Measurements from ENCODE around the gene FAAH.

The FAAH gene

DNA sequence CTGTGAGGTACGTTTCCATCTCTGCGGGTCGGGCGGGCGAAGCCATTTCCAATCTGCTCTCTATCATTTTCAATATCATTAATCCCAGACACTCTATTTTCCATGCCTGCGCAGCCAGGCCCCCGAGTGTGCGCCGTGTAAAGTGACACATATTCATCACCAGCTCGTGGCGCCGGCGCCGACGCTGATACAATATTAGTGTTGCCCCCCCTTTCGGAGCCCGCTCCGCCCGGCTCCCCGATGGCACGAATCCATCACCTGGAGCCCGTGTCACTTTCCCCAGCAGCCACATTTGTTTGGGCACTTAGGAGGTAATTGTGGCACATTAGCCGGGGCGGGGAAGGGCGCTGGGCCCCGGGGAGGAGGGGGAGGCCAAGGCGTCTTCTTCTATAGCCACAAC, 61.8 kb downstream of the FAAH start:
- DNase-seq (ENCODE audit: low read depth) = no peak
- H3K4me3 ChIP-seq (ENCODE audit: low read depth, low read length) = no peak overlapping the region
- TF ChIP-seq, protein P1, sequence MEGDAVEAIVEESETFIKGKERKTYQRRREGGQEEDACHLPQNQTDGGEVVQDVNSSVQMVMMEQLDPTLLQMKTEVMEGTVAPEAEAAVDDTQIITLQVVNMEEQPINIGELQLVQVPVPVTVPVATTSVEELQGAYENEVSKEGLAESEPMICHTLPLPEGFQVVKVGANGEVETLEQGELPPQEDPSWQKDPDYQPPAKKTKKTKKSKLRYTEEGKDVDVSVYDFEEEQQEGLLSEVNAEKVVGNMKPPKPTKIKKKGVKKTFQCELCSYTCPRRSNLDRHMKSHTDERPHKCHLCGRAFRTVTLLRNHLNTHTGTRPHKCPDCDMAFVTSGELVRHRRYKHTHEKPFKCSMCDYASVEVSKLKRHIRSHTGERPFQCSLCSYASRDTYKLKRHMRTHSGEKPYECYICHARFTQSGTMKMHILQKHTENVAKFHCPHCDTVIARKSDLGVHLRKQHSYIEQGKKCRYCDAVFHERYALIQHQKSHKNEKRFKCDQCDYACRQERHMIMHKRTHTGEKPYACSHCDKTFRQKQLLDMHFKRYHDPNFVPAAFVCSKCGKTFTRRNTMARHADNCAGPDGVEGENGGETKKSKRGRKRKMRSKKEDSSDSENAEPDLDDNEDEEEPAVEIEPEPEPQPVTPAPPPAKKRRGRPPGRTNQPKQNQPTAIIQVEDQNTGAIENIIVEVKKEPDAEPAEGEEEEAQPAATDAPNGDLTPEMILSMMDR (IDR thresholded peaks at IDR 0.05; ENCODE audit: low read depth, low read length, missing control alignments) = no peak

DNA sequence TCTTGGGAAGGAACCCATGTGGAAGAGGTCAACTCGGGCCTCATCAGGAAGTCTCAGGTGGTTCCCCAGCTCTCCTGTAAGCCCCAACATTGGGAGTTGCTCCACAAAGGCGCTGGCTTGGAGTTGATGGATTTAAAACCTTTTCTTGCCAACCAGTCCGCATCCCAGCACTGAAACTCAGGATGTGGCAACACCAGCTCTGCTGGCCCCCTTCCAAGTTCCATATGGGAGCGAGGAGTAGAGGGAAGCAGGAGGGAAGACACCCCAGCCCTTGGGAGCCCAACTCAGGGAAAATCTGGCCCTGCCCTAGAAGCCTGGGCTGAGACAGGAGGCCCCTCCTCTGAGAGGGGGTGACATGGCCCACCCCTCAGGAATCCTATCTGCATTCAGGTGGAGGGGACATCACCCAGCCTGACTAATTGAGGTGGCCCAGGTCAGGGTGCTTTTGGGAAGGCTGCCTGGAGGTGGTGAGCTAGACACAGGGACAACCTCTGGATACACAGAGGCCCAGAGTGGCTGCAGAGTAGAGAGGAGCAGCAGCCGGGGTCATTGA, 62.4 kb downstream of the FAAH start:
- no peak overlapping the region for H3K4me3 ChIP-seq (ENCODE audit: low read depth, low read length)
- no peak for DNase-seq (ENCODE audit: low read depth)
- TF ChIP-seq, protein P1 (IDR thresholded peaks at IDR 0.05; ENCODE audit: low read depth, low read length, missing control alignments) = no peak

DNA sequence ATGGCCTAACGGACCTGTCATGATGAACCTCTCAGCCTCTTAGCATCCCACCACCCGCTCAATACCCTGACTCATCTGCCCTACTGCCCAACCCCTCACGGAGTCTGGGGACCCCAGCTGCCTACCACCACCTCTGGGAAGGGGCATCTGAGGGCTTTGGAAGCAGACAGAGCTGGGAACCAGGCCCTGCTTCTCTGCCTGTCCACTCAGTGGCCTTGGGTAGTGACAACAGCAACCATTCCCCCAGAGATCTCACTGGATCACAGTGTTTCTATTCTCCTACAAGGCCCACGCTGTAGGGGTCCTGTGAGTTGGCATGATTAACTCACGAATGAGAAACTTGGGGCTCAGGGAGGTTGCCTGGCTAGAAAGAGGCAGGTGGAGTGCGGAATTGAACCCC, 63.1 kb downstream of the FAAH start:
- no peak for DNase-seq (ENCODE audit: low read depth)
- no peak overlapping the region for H3K4me3 ChIP-seq (ENCODE audit: low read depth, low read length)
- TF ChIP-seq, protein P1 (IDR thresholded peaks at IDR 0.05; ENCODE audit: low read depth, low read length, missing control alignments) = no peak

DNA sequence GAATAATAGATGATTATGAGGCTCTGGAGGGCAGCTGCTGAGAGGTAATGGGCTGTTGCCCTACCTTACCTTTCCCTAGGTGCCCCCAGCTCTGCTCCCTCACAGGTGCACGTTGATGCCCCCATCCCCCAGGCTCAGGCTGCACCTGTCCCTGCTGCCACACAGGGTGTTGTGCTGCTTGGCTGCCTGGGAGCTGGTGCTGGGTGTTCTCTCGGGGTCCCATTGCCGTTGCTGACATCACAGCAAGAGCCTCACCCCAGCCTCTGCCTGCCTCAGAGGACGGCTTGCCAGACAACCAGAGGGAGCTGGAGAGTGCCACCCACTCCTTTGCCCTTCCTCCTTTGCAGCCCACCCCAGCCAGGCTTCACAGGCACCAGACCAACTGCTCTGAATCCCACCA, 64.1 kb downstream of the FAAH start:
- H3K4me3 ChIP-seq (ENCODE audit: low read depth, low read length) = no peak overlapping the region
- TF ChIP-seq, protein P1 (IDR thresholded peaks at IDR 0.05; ENCODE audit: low read depth, low read length, missing control alignments) = no peak
- no peak for DNase-seq (ENCODE audit: low read depth)

DNA sequence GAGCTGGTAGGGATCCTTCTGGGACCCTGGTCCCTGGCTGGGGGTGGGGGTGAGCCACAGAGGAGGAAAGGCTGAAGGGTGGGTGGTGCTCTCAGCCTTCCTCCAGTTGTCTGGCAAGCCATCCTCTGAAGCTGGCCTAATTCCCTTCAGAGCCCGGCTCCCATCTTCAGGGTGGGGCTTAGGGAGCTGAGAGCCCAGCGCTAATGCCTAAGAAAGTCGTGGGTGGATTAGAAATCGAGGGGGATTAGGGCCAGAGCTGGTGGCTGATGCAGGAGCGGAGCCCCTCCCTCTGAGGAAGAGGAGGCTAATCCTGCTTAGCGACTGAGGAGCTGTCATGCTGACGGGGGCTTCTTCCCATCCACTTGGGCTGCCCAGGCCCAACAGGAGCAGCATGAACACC, 64.7 kb downstream of the FAAH start:
- no peak overlapping the region for H3K4me3 ChIP-seq (ENCODE audit: low read depth, low read length)
- TF ChIP-seq, protein P1 (IDR thresholded peaks at IDR 0.05; ENCODE audit: low read depth, low read length, missing control alignments) = no peak
- DNase-seq (ENCODE audit: low read depth) = no peak

DNA sequence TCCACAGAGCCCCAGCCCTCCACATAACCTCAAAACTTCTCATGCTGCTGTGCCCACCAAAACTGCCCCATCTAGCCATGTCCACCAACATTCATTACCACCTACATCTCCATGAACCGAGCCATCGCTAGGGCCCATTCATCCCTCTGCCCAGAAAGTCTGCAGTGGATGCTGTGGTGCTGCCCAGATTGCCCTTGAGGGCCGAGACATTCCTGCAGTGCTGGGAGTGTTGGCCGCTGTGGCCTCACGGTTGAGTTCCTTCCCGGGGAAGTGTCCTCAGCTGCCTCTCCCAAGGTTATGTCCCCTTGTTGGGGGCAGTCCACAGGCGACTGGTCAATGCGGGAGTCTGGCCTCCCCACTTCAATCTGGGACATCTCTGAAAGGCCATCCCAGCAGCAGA, 65.2 kb downstream of the FAAH start:
- DNase-seq (ENCODE audit: low read depth) = no peak
- no peak overlapping the region for H3K4me3 ChIP-seq (ENCODE audit: low read depth, low read length)
- TF ChIP-seq, protein P1 (IDR thresholded peaks at IDR 0.05; ENCODE audit: low read depth, low read length, missing control alignments) = no peak

DNA sequence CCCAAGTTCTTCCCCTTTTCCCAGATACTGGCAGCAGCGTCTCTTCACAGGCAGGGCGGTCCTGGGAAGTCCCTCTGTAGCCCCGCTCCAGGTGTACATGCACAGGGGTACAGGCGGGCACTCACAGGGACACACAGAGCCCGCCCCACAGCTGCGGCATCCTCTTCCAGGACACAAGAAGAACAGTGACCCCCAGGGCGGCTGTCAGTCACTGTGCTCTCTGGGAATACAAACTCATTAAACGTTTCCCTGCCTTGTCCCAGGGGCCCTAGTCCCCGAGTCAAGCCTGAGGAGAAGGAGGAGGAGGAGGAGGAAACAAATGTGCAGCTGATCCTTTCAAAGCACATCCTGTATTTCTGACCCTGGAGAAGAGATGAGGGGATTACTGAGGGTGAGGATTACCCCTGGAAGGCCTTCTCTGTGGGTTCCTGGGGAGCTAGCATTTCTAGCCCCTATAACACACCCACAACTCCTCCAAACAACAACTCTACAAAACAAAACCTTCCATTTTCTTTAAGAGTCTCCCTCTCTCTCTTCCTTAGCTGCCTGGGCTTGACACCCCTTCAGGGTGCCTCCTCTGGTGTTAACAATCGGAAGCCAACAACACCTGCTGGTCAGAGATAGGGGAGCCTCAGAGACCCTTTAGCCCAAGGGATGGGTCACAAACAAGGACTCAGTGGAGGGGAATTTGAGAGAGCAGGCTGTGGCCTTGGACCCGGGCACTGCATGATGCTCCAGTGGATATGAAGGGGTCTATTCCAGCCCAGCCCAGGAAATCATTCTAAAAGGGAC, 67.1 kb downstream of the FAAH start:
- TF ChIP-seq, protein P1 (IDR thresholded peaks at IDR 0.05; ENCODE audit: low read depth, low read length, missing control alignments) = no peak
- DNase-seq (ENCODE audit: low read depth) = no peak
- H3K4me3 ChIP-seq (ENCODE audit: low read depth, low read length) = no peak overlapping the region

All from GM12864 (cell line).